ENCODE results near the gene LAS1L.

GRCh38 chrX:65524139-65524538 is 10.4 kb downstream of the LAS1L start:
- no peak for TF ChIP-seq CTCF (IDR thresholded peaks at IDR 0.05)
- no peak for TF ChIP-seq EZH2phosphoT487 (IDR thresholded peaks at IDR 0.05)
- no peak for TF ChIP-seq EZH2 (IDR thresholded peaks at IDR 0.05)

Measured in neural progenitor cell (in vitro differentiated cells).